Germinal center (tissue), 1 donor: ENCODE results near the gene TMEM205.
"Not testable (repeated sequence)": the region's sequence is repeated elsewhere in the genome, so short reads cannot be mapped to it uniquely, and the experiment has no call there.

Experiments
- DNase-seq: peaks from one replicate; pipeline ENCODE4 v3.0.0; 2012; ENCODE audit warnings: mixed read lengths, low spot score

The TMEM205 gene

DNA sequence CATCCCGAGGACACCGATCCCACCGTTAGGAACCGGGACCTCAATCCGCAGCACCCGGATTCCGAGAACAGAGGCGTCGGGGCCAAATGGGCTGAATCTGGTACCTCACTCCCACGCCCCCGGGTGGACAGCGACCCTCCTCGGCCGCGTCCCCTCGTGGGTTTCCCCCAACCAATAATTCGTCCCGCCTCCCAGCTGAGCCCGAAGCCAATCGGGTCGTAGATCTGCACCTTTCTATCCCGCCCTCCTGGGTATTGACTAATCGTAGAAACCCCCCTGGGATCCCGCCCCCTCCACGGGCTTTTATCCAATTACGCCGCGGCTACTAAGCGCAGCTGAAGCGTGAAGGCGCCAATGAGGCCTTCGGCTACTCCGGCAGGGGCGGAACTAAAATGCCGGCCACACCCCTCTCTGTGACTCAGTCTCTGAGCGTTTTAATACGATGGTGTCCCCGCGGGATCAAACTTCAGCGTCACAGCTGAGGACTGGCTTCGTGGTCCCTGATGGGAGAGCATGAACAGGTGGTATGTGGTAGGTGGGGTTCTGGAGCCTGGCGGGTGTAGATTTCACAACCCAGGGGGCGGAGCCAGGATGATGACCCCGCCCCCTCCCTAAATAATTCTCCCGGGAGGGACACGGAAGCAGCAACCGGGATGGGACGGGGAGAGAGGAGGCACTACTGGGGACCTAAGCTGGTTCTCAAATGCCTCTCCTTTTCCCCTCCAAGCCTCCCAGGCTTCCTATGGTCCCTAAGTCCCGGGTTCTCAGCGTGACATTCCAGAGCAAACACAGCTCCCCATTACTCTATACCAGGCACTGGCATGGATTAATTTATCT, at the start of gene TMEM205, which contains the start of gene CCDC159:
Gene TMEM205 (minus strand): TSS at position 165 of the 837 bp plus-strand sequence. CDS start 649 bp downstream, outside the sequence.
Gene CCDC159 (plus strand): TSS at position 416 of the 837 bp plus-strand sequence. CDS start 88 bp downstream, at position 504.
- peak; percentile 98 for DNase-seq

DNA sequence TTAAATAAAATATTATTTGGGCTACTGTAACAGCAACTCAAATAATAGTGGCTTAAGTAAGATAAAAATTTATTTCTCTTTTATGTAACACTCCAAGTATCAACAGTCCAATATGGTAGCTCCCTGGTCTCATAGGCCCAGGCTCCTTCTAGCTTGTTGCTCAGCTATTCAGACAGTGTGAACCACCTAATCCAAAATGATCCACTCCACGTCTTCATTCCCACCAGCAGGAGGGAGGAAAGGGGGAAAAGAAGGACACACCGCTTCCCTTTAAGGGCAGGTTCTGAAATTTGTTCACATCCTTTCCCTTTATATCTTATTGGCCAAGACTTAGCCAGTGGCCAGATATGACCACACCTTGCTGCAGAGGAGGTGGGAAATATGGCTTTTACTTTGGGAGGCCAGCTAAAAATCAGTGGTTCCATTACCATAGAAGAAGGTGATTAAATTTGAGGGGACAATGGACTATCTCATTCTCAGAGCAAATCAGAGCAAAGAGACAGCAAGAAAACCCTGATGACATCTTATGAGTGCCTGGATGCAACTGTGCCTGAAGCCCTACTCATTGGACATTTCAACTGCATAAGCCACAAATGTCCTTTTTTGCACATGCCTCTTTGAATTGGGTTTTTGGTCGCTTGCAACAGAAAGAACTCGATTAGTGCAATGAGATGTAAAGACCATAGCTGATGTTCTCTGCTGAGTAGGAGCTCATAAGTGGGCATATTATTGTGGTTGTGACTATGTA, 45.0 kb upstream of the TMEM205 start:
- DNase-seq = no peak

DNA sequence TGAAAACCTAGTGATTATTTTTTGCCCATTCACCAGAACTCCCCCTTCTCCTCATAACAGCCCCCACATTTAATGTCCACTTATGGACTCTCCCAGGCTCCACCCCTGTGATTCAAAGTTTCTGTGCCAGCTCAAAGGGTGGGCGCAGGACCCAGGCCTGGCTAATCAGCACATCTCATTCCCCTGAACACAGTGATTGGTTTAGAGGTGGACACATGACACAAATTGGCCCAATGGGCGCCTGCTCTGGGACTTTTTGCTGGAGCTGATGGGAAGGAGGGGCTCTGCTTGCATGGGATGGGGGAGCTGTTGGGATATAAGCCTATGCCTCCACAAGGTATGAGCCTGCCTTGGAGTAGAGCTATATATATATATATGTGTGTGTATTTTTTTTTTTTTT, 44.3 kb upstream of the TMEM205 start:
- no peak for DNase-seq

- peak; percentile 45 for DNase-seq
These were observed 41.3 kb upstream of the TMEM205 start for GRCh38 chr19:11387162-11388034.

DNA sequence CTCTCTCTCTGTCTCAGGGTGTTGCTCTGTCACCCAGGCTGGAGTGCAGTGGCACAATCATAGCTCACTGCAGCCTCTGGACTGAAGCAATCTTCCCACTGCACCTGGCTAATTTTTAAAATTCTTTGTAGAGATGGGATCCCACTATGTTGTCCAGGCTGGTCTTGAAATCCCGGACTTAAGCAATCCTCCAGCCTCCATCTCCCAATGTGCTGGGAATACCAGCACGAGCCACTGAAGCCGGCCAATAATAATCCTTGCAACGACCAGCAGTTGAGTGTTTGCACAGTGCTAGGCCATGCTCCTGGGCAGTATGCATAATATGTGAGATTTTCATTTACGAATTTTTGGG, 38.7 kb upstream of the TMEM205 start:
- DNase-seq = no peak

GRCh38 chr19:11383706-11384048, 37.6 kb upstream of the TMEM205 start:
- no peak for DNase-seq

DNA sequence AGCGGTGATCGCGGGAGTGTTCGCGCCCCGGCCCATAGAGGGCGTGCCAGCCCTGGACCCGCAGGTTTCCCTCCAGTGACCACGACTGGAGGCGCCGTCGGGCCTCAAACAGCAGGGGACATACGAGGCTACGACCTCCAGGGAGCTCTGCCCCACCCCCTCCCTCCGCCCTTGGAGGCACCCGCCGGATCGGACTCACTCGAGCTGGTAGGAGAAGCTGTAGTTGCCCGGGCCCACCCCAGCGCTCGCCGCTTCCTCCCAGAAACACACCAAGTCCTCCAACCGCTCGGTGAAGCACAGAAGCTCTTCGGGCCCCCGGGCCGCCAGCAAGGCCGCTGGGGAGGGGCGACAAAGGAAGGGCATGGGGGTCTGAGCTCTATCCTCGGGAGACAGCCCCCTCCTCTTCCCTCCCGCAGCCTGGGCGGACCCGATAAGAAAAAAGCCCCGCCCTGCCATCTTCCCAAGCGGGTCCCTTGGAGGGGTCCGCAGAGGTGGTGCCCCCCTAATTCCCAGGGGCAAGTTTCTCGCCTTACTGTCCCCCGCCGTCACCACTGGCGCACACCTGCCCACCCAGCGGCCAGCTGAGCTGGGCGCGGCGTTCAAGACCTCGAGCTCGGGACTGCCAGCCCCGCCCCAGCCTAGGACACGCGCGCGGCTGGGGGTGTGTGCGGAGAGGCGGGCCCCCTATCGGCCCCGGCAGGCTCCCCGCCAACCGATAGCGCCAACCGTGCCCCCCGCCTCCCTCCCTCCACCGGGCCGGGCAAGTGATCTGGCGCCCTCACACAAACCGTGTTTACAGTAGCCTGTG, 37.0 kb upstream of the TMEM205 start:
- DNase-seq = peak; percentile 68

- DNase-seq = peak; percentile 99
These were observed 34.8 kb upstream of the TMEM205 start for GRCh38 chr19:11380653-11381537.

DNA sequence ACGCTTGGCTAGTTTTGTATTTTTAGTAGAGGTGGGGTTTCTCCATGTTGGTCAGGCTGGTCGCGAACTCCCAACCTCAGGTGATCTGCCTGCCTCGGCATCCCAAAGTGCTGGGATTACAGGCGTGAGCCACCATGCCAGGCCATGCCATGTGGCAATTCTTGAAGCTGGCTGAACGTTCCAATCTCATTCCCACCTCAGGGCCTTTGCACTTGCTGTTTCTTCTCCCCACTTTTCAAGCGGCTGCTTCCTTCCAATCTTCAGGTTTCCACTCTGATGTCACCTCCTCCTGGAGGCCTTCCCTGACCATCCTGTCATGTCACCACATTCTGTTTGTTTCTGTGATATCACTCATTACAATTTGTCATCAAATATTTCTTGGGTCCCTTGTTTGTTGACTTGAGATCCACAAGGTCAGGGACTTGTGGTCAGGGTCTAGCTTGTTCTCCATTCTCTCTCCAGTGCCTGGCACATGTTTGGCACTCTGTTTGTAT, 33.8 kb upstream of the TMEM205 start:
- DNase-seq = no peak

GRCh38 chr19:11379269-11379845, 33.3 kb upstream of the TMEM205 start:
- DNase-seq = not testable (repeated sequence)

GRCh38 chr19:11378319-11379189, 32.5 kb upstream of the TMEM205 start:
- no peak for DNase-seq

DNA sequence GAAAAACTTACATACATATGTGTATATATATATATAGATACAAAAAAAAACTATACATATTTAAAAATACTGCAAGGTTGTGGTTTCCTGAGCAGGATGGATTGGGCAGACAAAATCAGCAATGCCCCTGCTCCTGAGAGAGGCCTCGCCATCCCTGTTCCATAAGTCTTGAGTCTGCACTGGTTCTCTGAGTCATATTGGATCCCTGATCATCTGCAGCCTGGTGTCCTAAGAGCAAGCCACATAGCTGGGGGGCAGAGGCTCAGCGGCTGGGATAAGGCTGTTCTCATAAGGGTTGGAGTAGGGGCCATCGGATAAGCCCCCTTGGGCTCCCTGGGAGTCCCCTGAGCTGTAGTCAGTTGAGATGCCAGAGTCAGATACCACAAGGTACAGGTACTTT, 31.7 kb upstream of the TMEM205 start:
- DNase-seq = no peak

GRCh38 chr19:11377237-11377636, 31.2 kb upstream of the TMEM205 start:
- DNase-seq = no peak

GRCh38 chr19:11375143-11375948, 29.3 kb upstream of the TMEM205 start:
- DNase-seq = peak; percentile 66

DNA sequence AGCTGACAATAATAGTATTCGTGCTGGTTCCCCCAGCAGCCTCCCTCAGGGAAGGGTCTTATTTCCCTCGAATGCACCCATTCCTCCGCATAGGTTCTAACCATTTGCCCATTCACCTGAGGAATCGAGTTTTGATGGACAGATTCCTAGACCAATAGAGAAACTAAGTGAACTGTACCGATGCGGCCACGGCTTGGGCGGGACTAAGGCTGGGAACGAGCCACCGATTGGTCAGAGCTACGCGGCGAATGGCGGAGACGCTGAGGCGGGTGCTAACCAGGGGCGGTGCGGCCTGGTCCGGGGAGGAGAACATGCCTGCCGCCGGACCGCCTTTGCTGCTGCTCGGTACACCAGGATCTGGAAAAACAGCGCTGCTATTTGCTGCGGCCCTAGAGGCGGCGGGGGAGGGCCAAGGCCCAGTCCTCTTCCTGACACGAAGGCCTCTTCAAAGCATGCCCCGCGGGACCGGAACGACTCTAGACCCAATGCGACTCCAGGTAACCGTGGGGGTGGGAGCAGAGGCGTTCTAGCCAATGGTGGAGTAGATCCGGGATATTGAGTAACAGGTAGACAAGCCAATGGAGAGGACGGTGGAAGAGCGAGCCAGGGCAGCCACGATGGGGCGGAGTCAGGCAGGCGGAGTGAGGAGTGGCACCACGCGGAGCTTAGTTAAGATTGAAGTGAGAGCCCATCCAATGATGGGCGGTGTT, 28.5 kb upstream of the TMEM205 start, which contains the start of gene SWSAP1:
Gene SWSAP1 (plus strand): TSS at position 234 of the 710 bp plus-strand sequence. CDS start 15 bp downstream, at position 249.
- DNase-seq = peak; percentile 99

DNA sequence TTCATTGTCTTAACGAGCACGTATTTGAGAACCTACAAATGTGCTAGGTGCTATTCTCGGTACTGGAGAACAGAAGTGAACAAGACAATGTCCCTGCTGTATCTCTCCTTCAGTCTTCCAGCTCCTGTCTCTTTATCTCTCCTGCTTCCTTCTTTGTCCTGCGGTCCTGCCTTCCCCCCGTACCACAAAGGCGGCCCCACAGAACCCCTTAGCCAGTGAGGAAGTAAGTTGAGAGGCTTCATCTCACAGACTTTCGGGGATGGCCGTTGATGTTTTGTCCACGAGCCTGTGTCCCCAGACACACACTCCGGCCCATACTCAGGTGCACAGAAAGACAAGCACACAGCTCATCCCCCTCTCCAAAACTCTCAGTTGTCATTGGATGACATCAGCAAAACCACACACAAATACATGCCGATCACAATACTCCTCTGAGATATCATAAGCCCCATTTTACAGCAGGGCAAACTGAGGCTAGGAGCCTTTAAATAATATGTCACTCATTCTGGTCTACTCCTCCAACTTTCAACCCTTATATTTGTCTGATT, 27.9 kb upstream of the TMEM205 start:
- no peak for DNase-seq
